ENCODE results near the gene RETN.
A peak's percentile ranks its signal among the peaks of the same experiment; 100 is the strongest.

Gene RETN

DNA sequence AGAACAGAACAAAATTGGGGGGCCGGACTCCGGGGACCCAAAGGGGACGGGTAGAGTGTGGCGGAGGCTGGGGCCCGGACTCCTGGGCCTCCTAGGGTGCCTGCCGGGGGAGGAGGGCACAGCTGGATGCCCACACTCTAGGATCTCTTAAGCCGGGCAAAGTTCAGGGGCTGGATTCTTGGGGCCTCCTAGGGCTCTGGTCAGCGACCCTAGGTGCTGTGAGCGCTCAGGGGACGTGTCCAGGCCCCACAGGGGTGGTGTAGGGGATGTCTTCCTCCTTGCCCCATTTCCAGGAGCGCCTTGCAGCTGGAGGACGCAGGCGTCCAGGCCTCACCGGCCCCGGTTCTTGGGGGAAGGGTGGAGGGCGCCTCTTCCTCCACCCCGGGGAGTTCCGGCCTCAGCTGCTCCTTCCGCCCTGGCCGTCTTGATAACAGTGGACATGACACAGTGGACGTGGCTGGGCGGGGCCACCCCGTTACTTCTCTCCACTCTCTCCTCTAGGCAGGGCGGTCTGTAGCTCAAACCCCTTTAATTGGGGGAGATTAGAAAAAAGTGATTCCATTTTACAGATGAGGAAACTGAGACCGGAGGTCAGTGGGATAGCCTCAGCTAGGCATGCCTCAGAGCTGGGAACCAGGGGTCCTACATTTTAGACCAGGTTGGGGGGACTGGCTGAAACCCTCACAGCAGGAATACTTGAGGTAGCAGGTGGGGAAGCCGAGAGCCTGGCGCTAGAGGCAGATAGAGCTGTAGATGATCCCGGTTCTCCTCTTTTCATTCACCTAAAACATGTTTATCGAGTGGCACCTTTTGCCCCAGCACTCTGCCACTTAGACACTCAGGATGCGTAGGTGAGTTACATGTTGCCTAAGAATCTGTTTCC lies 31.2 kb upstream of the RETN start:
- DNase-seq (ENCODE audit: low spot score) = peak; percentile 56

DNA sequence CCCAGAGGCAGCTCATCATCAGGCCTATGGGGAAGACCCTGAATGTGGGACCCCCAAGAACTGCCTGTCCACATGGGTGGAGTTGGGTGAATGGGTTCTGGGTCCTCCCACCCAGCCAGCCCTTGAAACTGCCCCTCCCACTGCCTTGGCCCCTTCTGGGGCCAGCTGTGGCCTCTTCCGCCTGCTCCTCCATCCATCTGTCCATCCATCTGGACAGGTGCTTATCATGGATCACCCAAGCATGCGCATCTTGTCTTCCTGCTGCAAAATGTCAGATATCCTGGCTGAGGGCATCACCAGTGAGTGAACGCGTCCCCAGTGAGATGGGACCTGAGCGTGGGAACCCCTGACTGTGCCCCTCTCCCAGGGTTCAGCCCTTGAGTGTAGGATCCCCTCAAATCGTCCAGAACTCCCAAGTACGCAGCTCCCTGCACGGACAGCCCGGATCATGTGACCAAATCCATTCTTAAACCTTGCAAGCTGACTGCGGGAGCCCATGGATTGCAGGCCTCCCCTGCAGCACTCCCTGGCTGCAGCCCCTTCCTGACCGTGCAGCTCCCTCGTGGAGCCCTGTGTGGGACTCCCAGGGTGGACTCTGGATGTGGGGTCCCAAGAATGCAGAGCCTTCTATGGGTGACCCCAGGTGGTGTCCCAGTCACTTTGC lies 29.9 kb upstream of the RETN start:
- DNase-seq (ENCODE audit: low spot score) = no peak

DNA sequence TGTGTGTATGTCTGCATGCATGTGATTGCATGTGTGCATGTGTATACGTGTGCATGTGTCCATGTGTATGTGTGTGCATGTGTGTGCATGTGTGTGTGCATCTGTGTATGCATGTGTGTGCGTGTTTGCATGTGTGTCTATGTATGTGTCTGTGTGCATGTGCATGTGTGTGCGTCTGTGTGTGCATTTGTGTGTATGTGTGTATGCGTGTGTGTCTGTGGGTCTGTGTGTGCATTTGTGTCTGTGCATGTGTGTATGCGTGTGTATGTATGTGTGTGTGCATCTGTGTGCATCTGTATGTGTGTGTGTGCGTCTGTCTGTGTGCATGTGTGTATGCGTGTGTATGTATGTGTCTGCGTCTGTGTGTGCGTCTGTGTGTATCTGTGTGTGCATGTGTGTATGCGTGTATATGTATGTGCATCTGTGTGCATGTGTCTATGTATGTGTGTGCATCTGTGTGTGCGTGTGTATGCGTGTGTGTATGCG lies 28.9 kb upstream of the RETN start:
- no peak for DNase-seq (ENCODE audit: low spot score)

DNA sequence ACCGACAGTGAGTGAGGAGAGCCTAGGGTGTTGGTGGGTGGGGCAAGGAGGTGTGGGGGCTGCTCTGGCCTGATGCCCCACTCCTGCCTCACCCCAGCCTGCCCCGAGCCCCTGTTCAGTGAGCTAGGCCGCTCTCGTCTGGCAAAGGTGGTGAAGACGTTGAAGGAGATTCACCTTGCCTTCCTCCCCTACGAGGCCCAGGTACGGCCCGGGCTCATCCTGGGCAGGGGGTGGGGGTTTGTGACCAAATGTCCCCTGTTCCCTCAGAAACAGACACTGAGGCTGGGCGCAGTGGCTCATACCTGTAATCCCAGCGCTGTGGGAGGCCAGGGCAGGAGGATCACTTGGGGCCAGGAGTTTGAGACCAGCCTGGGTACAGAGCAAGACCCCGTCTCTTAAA lies 28.0 kb upstream of the RETN start:
- DNase-seq (ENCODE audit: low spot score) = no peak

DNA sequence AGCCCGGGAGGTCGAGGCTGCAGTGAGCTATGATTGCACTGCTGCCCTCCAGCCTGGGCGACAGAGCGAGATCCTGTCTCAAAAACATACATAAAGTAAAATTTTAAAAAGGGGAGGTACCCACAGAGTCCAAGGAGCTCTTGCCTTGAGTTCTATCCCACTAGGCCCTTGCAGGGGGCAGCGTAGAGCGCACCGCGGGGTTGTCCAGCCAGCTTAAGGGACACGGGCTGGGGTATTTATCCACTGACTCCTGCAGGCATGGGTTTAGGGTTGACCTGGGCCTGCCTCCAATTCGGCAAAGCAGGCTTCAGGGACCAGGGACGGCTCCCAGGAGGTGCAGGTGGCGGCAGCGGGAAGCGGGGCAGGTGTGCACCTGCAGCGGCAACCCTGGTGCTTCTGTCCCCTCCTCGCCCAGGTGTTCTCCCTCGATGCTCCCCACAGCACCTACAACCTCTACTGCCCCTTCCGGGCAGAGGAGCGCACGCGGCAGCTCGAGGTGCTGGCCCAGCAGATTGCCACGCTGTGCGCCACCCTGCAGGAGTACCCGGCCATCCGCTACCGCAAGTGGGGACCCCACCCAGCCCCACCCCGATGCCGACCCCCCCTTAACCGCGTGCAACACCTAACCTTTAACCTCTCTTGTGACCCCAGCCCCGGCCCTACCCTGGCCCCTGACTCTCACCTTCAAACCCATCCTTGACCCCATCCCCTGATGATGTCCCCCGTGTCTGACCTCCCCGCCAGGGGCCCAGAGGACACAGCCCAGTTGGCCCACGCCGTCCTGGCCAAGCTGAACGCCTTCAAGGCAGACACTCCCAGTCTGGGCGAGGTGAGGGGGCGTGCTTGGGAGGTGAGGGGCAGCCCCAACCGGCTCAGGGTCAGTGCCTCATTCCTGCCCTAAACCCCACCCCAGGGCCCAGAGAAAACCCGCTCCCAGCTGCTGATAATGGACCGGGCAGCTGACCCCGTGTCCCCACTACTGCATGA lies 27.3 kb upstream of the RETN start:
- no peak for DNase-seq (ENCODE audit: low spot score)

DNA sequence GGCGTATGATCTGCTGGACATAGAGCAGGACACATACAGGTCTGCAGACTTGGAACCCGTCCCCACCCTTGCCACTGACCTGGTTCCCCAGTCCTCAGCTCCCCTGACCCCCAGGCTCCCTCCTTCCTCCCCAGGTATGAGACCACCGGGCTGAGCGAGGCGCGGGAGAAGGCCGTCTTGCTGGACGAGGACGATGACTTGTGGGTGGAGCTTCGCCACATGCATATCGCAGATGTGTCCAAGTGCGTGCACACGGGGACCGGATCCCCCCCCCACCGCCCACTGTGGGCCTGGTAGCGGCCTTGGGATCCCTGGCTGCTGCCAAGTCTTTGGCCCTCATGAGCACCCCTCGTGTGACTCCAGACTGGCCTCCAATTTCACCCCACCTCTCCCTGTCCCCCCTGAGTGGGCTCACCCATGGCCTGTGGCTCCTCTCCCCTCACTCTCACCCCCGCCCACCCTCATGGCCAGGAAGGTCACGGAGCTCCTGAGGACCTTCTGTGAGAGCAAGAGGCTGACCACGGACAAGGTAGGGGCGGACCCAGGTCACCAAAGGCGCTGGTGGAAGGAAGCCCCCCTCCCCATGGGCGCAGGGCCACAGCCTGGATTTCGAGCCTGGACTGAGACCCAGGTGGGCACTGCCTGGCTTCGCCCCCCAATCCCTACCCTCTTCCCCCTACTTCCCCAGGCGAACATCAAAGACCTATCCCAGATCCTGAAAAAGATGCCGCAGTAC lies 26.4 kb upstream of the RETN start:
- DNase-seq (ENCODE audit: low spot score) = no peak

DNA sequence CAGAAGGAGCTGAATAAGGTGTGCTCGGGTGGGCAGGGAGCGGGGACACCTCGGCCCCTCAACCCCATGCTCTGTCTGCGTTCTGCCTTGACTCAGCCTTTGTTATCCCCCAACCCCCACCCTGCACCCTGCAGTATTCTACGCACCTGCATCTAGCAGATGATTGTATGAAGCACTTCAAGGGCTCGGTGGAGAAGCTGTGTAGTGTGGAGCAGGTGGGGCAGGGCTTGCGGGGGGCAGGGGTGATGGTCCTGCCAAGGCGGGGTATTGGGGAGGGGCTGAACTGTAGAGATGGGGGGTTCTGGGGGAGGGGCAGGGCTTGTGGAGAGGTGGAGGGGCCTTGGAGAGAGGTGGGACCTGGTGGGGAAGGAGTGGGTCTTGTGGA lies 25.8 kb upstream of the RETN start:
- no peak for DNase-seq (ENCODE audit: low spot score)

DNA sequence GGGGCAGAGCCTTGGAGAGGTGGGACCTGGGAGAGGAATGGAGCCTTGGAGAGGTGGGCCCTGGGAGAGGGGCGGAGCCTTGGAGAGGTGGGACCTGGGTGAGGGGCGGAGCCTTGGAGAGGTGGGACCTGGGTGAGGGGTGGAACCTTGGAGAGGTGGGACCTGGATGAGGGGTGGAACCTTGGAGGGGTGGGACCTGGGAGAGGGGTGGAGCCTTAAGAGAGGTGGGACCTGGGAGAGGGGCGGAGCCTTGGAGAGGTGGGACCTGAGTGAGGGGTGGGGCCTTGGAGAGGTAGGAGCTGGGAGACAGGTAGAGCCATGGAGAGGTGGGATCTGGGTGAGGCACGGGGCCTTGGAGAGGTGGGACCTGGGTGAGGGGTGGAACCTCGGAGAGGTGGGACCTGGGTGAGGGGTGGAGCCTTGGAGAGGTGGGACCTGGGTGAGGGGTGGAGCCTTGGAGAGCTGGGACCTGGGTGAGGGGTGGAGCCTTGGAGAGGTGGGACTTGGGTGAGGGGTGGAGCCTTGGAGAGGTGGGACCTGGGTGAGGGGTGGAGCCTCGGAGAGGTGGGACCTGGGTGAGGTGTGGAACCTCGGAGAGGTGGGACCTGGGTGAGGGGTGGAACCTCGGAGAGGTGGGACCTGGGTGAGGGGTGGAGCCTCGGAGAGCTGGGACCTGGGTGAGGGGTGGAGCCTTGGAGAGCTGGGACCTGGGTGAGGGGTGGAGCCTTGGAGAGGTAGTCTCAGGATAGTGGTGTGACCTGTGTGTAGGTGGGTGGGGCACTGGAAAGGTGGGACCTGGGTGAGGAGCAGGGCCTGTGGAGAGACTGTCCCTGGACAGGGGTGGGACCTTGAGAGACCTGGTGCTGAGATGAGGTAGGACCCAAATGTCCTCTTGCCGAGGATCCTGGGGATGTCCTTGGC lies 25.0 kb upstream of the RETN start:
- DNase-seq (ENCODE audit: low spot score) = peak; percentile 39

DNA sequence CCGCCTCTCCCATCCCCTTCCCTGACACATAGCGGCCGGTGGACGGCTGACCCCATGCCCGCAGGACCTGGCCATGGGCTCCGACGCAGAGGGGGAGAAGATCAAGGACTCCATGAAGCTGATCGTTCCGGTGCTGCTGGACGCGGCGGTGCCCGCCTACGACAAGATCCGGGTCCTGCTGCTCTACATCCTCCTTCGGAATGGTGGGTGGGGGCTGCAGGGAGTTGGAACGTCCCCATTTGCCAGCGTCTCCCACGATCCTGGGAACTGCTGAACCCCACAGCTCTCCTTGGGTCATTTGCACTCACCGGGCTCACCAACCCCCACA lies 24.3 kb upstream of the RETN start:
- no peak for DNase-seq (ENCODE audit: low spot score)

DNA sequence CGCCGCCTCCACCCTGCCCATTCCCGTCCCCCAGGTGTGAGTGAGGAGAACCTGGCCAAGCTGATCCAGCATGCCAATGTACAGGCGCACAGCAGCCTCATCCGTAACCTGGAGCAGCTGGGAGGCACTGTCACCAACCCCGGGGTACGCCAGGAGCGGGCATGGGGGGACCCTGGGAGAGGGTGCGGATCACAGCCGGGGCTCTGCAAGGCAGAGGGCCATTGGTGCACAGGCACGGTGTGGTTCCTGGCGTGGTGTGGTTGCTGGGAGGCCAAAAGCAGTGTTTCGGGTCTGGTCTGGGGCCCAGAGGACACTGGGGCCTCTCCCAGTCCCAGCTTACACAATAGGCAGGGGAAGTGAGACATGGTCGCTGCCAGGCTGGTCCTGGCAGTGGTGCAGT lies 23.7 kb upstream of the RETN start:
- DNase-seq (ENCODE audit: low spot score) = no peak

DNA sequence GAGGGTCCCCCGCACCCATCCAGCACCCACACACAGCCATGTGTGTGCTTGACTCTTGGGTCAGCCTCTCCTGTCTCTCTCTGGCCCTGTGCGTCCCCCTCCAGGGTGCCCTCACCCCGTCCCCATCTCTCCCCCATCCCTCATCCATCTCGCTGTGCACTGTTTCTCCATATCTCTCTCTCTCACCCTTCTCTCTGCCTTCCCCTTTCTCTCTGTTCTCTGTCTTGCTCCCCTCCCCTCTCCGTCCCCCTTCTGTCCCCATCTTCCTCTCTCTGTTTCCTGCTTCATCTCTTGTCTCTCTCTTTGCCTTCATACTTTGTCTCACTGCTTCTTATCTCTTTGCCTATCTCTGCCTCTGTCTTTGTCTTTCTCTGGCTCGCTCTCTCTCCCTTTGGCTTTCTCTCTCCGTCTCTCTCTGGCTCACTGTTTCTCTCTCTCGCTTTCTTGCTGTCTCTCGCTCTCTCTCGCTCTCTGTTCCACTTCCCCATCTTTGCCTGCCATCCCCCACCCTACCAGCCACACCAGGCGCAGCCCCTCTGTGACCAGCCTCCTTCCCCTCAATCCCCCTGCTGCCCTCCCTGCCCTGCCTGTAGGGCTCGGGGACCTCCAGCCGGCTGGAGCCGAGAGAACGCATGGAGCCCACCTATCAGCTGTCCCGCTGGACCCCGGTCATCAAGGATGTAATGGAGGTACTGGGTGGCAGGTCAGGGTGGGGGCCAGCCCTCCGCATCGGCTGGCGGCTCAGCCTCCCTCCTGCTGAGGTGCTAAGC lies 23.0 kb upstream of the RETN start:
- no peak for DNase-seq (ENCODE audit: low spot score)

DNA sequence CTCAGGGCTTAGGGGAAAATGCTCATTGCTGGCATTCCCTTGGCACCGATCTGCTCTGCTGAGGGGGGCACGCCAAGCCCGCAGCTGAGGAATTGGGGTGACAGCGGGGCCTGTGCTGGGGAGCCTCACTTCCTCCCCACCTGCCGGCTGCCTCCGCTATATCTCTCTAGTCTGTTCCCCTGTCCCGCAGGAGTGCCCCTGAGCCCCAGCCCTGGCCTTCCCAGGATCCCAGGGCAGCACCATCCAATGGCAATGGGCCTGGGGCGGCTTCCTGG lies 22.5 kb upstream of the RETN start:
- no peak for DNase-seq (ENCODE audit: low spot score)

DNA sequence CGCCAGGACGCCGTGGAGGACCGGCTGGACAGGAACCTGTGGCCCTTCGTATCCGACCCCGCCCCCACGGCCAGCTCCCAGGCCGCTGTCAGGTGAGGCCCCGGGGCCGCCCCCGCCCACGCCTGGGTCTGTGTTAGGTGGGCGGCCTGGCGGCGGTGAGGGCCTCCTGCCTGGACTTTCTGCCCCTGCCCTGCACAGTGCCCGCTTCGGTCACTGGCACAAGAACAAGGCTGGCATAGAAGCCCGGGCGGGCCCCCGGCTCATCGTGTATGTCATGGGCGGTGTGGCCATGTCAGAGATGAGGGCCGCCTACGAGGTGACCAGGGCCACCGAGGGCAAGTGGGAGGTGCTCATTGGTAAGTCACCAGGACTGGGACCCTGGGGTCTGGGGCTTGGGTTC lies 21.7 kb upstream of the RETN start:
- DNase-seq (ENCODE audit: low spot score) = no peak

DNA sequence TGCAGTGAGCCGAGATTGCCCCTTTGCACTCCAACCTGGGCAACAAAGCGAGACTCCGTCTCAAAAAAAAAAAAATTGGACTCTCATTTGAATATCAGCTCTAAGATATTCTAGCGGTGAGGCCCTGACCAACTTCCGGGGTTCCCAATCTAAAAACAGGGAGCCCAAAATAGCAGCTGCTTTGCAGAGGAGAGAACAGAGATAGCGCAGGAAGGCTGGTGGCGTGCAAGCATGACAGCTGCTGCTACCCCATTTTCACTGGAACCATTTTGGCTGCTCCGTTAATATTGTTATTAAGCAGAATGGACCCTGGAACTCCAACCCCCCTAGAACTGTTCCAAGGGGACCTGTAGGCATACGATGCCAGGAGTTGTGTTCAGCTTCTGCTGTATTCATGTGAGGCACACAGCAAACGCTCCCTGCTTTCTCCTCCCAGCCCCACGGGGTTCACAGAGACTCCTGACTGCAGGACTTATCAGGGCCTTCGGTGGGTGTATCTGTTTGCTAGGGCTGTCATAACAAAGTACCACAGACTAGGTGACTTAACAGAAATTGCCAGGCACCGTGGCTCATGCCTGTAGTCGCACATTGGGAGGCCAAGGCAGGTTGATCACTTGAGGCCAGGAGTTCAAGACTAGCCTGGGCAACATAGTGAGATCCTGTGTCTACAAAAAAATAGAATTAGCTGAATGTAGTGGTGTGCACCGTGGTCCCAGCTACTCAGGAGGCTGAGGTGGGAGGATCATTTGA lies 20.4 kb upstream of the RETN start:
- no peak for DNase-seq (ENCODE audit: low spot score)

DNA sequence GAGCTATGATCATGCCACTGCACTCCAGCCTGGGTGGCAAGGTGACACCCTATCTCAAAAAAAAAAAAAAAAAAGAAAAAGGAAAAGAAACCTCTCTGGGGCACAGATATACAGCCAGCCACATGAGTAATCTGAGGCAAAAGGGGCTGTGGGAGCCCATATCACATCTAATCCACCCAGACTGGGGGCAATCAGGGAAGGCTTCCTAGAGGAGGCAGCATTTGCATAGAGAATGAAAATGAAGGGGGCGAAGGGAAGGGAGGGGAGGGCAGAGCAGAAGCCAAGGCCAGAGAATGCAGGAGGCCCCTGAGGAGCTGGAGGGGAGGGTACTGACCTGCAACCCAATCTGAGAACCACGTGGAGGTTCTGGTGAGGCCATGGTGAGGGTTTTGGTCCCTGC lies 18.7 kb upstream of the RETN start:
- DNase-seq (ENCODE audit: low spot score) = no peak

DNA sequence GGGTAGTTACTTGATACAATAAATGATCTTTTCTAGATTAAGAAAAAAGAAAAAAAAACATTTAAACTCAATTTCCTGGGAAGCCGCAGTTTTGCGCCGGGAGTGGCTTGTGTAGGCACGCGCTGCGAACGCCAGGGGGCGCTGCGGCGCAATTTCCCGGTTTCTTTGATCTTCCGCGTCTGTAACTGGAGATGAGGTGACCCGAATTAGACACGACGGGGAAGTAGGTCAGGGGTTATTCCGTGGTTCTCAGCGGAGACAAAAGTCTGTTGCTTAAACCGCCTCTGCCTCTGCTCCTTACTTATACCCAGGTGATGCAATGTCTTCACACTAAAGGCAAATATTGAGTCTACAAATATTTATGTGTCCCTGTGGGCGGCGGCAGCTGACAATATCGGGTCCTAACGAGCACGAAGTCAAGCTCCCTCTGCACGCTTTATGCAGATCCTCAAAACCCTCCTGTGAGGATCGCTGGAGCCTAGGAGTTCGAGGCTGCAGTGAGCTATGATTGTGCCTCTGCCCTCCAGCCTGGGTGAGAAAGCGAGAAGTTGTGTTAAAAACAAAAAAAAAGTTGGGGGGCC lies 16.7 kb upstream of the RETN start:
- peak; percentile 77 for DNase-seq (ENCODE audit: low spot score)

DNA sequence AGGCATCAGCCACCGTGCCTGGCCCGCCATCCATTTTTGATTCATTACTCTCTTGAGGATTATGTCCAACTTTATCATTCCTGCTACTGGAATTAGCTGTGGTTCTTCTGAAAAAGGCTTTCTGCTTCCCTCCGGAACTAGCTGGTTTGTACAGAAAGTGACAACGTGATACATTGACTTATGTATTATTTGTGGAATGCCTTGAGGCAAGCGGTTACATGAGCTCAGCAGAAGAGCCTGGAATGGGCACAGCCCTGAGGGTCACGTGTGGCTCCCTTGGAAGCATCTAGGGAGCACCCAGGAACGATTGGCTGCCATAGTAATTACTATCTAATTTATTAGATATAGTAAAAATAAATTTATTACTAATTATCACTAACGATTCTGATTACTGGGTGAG lies 14.4 kb upstream of the RETN start:
- DNase-seq (ENCODE audit: low spot score) = no peak

DNA sequence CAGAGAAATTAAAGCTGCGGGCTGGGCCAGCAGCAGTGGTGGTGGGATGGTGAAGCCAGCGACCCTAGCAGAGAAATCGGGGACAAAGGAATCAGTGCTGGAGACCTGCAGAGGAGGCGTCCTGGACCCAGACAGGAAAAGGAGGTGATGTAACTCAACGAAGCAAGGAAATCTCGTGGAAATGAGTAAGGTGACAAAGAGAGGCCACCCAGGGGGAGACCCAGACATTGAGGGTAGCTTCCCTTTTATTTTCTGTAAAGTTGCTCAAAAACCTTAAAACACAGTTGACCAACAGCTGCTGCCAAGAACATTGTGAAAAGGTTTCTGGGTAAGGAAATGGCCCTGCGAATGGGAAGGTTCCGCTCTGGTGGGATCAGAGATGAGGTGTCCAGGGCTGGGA lies 13.3 kb upstream of the RETN start:
- no peak for DNase-seq (ENCODE audit: low spot score)

DNA sequence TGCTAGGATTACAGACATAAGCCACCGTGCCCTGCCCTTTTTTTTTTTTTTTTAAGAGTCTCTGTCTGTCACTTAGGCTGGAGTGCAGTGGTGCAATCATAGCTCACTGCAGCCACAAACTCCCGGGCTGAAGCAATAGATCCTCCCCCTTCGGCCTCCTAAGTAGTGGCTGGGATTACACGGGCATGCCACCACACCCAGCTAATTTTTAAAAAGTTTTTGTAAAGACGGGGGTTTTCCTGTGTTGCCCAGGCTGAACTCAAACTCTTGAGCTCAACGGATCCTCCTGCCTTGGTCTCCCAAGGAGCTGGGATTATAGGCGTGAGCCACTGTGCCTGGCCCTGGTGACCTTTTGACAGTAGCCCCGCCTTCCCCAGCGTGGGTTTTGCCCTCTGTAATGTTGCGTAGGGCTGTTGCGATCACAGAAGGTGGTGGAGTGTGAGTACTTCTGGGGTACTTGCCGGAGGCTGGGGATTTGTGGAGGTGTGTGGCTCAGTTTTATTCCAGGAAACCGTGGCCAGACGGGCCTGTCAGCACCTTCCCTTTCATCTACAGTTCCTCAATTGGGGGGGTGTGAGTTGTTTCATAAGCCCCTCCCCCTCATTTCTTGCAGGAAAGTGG lies 11.6 kb upstream of the RETN start:
- DNase-seq (ENCODE audit: low spot score) = no peak

All from kidney tubule cell (primary cell).